Fibroblast of the aortic adventitia (primary cell): ENCODE data around the gene BTBD6. TPM values are rescaled to one million over a fixed set of nuclear protein-coding genes. Genes with fewer than 3 reads are reported as not detected.

ENCODE experiments used
- DNase-seq: peaks from one replicate; pipeline ENCODE4 v3.0.0-alpha.2; 2010; ENCODE audit warnings: low read depth
- H3K4me3 ChIP-seq: 2 replicates; pipeline ENCODE4 v1.5.1; 2011; ENCODE audit warnings: low read depth, mild to moderate bottlenecking, control low read depth, low read length, moderate library complexity
- total RNA-seq: library from RNA; depleted of rRNA; stranded (reverse); fragments of >200 nt; gene quantifications from 2 replicates; pipeline ENCODE4 v1.2.3, GENCODE V29; 2012; ENCODE audit warnings: low replicate concordance
- TF ChIP-seq, protein P1 (sequence below): IDR thresholded peaks from 2 replicates; pipeline ENCODE4 v1.5.1; 2011; ENCODE audit warnings: mild to moderate bottlenecking, low read length, control low read depth, inconsistent platforms; ENCODE audit not compliant: insufficient read depth

BTBD6 gene
- total RNA-seq, 1 donor, result 51.0 TPM

DNA sequence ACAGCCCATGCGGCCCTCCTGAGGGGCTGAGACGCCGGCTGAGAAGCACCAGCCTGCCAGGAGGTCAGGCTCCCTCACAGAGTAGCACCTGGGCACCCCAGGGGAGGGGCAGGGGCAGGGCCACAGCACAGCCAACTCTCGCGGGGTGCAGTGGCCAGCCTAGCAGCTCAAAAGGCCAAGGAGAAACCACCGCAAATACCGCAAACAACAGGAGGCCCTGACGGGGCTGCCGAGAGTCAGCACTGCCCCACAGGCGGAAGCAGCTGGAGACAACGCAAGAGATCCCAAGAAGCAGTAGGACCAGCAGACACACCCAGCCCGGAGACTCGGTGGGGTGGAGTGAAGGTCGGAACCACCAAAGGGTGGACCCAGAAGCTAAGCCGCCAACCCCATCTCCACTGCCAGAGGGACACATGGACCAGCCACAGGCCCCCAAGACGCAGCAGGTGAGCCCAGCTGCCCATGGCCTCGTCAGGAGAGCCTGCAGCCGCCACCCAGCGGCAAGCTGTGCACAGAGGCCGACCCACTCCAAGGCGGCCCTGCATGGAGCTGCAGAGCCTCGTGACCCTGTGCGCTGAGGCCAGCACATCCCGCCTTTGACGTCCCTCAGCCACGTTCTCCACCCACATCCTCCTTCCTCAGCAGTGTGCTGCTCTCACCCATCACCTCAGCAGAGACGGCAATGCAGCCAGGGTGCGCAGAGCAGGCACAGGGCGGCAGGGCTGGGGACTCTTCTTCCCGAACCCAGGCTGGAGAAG is 31.7 kb upstream of the BTBD6 start:
- TF ChIP-seq, protein P1, sequence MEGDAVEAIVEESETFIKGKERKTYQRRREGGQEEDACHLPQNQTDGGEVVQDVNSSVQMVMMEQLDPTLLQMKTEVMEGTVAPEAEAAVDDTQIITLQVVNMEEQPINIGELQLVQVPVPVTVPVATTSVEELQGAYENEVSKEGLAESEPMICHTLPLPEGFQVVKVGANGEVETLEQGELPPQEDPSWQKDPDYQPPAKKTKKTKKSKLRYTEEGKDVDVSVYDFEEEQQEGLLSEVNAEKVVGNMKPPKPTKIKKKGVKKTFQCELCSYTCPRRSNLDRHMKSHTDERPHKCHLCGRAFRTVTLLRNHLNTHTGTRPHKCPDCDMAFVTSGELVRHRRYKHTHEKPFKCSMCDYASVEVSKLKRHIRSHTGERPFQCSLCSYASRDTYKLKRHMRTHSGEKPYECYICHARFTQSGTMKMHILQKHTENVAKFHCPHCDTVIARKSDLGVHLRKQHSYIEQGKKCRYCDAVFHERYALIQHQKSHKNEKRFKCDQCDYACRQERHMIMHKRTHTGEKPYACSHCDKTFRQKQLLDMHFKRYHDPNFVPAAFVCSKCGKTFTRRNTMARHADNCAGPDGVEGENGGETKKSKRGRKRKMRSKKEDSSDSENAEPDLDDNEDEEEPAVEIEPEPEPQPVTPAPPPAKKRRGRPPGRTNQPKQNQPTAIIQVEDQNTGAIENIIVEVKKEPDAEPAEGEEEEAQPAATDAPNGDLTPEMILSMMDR, result no peak

GRCh38 chr14:105217774-105218173 is 30.6 kb upstream of the BTBD6 start:
- H3K4me3 ChIP-seq, result no peak overlapping the region
- TF ChIP-seq, protein P1, result no peak
- DNase-seq, result no peak

More for the DNA sequence above, 31.7 kb upstream of the BTBD6 start:
- DNase-seq, result no peak
- no peak overlapping the region for H3K4me3 ChIP-seq

DNA sequence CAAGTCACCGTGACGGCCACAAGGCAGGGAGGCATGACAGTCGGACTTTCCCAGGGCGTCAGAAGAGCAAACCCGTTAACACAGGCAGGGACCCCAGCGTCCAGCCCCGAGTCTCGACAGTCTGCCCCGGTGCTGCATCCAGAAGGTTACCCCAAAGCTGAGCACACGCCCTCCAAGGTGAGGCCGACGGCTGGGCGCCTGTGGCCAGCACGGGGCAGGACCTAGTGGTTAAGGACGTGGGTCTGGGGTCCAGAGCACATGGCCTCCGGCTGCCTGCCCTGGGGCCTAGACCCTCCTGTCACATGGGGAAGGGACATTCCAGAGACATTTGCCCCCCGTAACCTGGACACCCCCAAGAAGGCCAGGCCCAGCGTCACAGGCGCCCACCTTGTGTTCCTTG is 29.7 kb upstream of the BTBD6 start:
- no peak for DNase-seq
- TF ChIP-seq, protein P1, result no peak
- H3K4me3 ChIP-seq, result no peak overlapping the region

GRCh38 chr14:105219043-105219612 is 29.2 kb upstream of the BTBD6 start:
- H3K4me3 ChIP-seq, result no peak overlapping the region
- DNase-seq, result no peak
- TF ChIP-seq, protein P1, result no peak

DNA sequence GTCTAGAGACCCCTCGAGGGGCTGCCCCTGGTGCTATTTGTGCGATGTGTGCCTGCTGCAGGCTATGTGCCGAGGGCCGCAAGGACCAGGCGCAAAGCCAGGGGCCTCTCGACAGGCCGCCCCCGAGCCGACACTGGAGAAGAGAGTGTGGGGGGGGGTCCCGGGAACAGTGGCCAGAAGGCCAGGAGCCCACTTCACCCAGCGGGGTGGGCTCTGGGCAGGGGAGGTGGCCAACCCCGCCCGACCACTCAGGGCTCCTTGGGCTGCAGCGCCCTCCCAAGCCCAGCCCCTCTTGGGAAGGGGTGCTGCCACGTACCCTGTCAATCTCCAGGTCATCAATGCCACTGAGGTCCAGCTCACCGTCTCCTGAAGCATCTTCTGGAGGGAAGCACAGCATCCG is 28.6 kb upstream of the BTBD6 start:
- DNase-seq, result no peak
- no peak overlapping the region for H3K4me3 ChIP-seq
- TF ChIP-seq, protein P1, result no peak

DNA sequence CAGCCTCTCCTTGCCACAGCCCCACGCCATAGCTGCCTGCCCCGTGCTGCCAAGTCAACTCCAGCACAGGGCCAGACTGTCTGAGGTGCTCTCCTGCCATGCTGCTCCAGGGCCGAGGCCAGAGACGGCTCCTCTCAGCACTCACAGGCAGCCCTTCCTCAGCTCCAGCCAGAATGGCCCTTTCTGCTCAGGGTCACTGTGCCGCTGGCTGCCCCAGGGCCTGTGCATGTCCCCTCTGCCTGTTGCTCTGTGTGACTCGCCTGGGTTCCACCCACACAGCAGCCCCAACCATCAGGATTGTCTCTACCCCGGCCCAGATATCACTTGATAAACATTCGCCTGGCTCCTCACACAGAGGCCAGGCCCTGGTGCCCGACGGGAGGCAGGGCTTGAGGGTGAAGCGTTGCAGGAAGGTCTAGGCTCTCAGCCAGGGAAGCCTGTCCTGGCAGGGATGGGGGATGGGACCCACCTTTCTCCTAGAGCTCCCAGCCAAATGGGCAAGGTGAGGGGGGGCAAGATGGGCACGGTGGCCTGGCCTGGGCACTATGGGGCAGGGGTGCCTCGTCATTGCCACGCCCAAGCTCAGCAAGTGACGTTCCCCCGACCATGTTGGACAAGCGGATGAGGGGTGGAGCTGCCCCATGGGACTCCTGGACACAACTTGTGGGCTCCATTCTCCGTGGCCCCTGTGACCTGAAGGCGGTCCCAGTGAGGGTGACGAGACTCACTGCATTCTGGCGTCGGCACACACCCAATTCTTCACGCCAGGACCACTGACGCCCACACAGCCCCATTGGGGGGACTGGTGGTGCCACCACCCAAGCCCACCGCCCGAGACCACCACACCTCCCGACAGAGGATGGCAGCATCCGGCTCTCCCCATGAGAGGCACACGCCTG is 27.4 kb upstream of the BTBD6 start:
- TF ChIP-seq, protein P1, result no peak

More for the DNA sequence above, 27.4 kb upstream of the BTBD6 start:
- no peak for DNase-seq
- H3K4me3 ChIP-seq, result no peak overlapping the region
